ENCODE data around the gene PIBF1.

- no peak for TF ChIP-seq POLR2A (IDR thresholded peaks at IDR 0.05)
- TF ChIP-seq EP300 (IDR thresholded peaks at IDR 0.05), result no peak
Observed at GRCh38 chr13:72973234-72973633, 191.3 kb downstream of the PIBF1 start.
